Dermis microvascular lymphatic vessel endothelial cell (primary cell): Measurements from ENCODE around the gene PPP4R3A. TPM values are rescaled to one million over a fixed set of nuclear protein-coding genes. Genes with fewer than 3 reads are reported as not detected.
"Not testable (repeated sequence)": the region's sequence is repeated elsewhere in the genome, so short reads cannot be mapped to it uniquely, and the experiment has no call there.

Experiments used
- DNase-seq, 2 donors: peaks; one replicate each; pipeline versions ENCODE4 v3.0.0 to v3.0.0-alpha.2; 2010; ENCODE audit warnings: low read depth in 2 of 2
- total RNA-seq: library from RNA; depleted of rRNA; stranded (reverse); fragments of >200 nt; gene quantifications from 2 replicates; pipeline ENCODE4 v1.2.1, GENCODE V29; 2014

PPP4R3A gene
- total RNA-seq, 1 donor from 2014 or later = 61.7 TPM

DNA sequence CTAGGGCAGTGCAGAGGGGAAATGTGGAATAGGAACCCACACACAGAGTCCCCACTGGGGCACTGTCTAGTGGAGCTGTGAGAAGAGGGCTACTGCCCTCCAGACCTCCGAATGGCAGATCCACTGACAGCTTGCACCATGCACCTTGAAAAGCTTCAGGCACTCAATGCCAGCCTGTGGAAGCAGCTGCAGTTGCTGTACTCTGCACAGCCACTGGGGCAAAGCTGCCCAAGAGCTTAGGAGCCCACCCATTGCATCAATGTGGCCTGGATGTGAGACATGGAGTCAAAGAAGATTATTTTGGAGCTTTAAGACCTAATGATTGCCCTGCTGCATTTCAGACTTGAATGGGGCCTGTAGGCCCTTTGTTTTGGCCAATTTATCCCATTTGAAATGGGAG lies 70.8 kb downstream of the PPP4R3A start:
- no peak for DNase-seq

DNA sequence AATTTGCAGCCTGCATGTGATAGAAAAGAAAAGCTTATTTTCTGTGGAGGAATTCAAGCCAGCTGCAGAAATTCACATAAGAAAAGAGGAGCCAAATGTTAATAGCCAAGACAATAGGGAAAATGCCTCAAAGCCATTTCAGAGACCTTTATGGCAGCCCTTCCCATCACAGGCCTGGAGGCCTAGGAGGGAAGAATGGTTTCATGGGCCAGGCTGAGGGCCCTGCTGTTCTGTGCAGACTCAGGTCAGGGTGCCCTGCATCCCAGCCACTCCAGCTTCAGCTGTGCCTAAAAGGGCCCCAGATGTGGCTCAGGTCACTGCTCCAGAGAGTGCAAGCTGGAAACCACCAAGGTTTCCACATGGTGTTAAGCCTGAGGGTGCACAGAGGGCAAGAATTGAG lies 71.3 kb downstream of the PPP4R3A start:
- DNase-seq = no peak

DNA sequence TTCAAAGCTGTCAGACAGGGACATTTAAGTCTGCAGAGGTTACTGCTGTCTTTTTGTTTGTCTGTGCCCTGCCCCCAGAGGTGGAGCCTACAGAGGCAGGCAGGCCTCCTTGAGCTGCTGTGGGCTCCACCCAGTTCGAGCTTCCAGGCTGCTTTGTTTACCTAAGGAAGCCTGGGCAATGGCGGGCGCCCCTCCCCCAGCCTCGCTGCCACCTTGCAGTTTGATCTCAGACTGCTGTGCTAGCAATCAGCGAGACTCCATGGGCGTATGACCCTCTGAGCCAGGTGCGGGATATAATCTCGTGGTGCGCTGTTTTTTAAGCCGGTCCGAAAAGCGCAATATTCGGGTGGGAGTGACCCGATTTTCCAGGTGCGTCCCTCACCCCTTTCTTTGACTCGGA lies 73.8 kb downstream of the PPP4R3A start:
- DNase-seq = not testable (repeated sequence)

DNA sequence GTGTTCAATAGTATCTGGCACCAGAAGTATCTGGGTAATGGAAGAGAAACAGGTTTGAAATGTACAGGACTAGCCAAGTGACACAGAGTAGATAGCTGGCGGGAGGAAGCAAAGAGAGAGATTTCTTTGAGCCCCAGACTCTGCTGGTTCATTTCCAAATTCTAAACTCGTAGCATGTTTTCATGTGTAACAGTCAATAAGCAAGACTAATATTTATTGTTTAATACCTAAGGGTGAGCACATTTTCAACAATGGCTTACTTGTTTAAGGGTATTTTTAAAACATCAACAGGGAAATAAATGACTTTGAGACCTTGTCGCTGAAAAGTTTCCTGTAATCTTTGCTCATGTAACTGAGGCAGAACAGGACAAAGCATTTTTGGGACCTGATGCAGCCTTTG lies 80.7 kb downstream of the PPP4R3A start:
- DNase-seq = no peak

DNA sequence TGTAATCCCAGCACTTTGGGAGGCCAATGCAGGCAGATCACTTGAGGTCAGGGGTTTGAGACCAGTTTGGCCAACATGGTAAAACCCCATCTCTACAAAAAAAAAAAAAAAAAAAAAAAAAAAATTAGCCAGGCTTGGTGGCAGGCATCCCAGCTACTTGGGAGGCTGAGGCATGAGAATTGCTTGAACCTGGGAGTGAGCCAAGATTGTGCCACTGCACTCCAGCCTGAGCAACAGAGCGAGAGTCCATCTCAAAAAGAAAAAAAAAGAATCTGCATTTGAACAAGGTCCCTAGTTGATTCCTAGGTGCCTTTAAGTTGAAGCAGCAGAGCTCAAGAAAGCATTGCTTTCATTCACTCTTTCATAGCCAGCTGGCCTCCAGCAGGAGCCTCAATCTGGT lies 81.2 kb downstream of the PPP4R3A start:
- DNase-seq = not testable (repeated sequence)

DNA sequence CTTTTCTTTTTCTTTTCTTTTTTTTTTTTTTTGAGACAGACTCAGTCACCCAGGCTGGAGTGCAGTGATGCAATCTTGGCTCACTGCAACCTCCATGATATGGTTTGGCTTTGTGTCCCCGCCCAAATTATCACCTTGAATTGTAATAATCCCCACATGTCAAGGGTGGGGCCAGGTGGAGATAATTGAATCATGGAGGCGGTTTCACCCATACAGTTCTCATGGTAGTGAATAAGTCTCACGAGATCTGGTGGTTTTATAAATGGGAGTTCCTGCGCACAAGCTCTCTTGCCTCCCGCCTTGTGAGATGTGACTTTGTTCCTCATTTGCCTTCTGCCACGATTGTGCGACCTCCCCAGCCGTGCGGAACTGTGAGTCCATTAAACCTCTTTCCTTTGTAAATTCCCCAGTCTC lies 84.6 kb downstream of the PPP4R3A start:
- not testable (repeated sequence) for DNase-seq

DNA sequence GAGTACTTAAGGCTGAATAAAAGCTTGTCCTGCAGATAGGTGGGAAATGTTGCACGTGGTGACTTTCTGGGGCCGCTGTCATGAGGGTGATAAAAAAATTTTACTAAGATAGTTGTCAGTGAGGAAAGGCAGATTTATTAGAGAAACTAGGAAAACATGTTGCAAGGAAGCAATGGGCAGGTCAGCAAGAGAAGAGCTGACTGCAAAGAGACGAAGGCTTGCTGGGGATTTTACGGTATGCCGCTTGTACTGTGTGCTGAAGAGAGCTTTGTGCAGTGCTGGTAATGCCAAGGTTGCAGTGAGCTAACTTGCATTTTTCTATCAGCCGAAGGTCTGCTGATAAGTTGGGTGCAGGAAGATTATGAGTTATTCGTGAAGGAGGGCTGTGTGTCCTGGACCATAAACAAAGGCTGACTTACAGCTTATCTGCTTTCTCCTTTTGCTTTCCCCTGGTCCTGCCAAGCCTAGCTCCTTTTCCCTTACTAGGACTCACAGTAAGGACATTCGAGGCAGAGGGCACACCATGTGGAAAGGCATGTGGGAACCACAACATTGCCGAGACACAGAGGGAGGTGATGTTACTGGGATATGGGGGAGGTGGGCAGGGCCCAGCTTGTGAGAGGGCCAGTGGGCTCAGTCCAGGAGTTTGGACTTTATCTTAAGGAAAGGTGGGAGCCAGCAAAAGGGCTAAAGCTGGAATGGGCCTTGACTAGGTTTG lies 85.1 kb downstream of the PPP4R3A start:
- DNase-seq = no peak

DNA sequence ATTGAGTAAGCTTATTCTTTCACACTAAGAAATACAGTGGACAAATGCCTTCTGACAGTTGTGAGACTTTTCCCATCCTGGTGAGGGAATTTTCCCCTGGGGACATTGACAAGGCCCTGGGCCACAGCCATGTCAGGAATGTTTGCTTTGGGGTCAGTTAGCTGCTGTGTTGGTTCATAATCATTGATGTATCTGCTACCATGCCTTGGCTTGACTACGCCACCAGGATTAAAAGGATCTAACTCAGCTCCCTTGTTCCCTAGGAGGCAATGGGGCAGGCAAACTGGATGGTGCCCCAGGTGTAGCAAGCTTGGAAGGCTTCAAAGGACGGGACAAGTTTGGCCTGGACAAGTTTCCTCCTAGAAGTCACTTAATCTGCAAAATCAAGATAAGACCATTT lies 89.4 kb downstream of the PPP4R3A start:
- DNase-seq = no peak

DNA sequence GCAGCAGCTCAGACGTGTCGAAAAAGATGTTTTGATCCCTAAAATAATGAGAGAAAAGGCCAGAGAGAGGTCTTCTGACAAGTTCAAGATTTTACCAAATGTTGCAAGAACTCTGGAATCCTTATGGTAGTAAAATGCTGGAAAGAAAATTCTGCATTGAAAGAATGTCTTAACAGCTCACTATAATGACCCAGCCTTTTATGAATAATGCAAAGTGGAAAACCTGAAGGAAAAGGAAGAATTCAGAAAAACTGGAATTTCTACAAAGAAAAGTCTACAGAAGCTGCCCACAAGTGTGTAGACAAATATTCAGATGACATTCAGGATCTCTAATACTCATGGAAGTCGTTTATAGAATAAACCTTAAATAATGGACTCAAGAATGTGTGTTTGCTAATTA lies 90.7 kb downstream of the PPP4R3A start:
- DNase-seq = no peak

DNA sequence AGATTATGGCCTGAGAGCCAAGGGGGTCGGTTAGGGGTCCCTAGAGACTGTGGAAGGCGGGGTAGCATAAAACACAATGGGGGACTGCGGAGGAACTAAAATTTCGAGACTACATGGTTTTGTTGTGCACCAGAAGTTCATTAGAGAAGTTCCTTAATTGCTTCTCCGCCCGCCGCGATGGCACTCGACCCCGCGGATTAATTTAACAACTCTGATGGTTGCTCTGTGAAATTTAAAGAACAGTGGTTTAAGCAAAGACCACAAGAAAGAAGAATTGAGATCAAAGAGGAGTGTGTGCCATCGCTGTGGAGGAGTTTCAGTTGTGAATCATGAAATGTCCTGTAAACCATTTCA lies 91.1 kb downstream of the PPP4R3A start:
- no peak for DNase-seq

DNA sequence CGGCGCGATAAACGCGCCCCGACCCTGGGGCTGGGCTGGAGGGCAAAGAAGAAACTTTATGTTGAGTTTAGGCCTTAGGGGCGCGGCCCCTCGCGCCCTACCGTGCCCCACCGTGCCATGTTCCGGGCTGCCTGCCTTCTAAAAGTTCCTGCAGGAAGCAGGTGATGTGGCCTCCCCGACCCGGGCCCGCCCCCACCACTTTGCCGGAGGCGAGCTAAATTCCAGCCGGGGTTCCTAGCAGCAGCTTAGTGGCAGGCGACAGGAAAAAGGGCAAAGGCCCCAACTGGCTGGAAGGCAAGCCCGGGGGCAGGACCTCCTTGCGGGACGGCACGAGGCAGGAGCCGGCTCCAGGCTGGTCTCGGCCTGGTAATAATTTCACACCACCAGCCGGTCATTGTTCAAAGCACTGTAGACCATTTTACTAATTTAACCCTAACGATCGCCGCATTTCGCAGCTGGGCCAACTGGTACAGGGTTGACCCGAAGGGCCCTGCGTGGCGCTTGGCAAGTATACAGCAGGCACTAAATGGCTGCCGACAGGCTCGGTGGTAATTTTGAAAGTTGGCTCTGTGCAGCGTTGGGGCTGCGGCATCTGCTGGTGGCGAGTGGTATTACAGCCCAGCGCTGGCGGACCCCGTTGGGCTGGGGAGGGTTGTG lies 91.6 kb downstream of the PPP4R3A start:
- DNase-seq = peak; percentile 47 to 68

DNA sequence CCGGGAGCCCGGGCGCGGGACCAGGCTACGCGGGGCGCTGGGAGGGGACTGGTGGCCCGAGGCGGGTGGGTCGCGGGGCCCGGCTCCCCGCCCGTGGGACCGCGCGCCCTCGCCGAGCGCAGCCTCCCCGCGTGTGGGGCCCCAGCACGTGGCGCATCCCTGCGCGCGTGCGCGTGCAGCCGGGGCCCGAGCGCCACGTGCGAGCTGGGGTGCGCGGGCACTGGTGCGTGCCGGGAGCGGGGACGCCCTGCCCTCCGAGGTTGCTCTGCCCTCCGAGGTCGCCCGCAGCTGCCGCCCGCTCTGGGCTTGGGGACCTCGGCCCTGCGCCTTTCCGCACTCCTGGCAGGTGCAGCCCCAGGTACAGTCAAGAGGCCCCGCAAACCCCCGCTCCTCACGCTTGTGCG lies 92.1 kb downstream of the PPP4R3A start:
- peak in 1 of 2 donors; percentile 64 for DNase-seq

DNA sequence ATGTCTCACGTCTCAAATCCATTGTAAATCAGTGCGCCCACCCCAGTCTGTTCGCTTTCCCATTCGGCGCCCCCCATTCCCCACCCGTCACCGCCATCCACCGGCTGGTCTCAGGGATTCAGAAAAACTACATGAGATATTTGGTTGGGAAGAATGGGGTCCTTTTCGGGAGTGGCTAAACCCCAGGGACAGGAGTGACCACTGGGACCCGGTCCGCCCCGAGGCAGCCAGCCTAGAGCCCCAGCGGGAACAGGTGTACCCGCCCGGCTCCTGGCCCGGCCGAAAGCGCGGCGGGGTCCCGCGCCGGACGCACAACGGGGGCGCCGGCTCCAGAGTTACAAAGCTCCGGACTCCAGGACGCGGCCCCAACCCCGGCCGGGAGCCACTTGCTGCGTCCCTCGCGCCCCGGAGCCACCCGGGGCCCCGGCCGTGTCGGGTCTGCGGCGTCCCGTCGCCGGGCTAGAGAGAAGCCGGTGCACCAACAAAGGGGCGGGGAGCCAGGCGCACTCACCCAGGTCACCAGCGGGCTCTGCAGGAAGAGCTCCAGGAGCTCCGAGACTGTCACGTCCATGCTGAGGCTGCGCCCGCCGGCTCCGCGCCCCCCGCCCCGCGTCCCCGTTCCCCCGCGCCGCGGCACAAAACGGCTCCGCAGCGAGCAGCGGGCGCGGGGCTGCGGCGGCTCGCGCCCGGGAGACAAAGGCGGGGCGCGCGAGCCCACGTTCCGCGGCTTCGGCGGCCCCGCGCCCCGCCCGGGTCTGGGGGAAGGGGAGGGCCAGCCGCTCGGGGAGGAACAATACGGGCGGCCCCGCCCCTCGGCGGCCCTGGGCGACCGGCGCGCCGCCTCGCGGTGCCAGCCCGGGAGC lies 92.8 kb downstream of the PPP4R3A start, which contains the start of gene CCDC88C:
Gene CCDC88C (minus strand): TSS at position 701 of the 863 bp plus-strand sequence. CDS start 130 bp downstream, at position 571.
- DNase-seq = peak in 1 of 2 donors; percentile 74

DNA sequence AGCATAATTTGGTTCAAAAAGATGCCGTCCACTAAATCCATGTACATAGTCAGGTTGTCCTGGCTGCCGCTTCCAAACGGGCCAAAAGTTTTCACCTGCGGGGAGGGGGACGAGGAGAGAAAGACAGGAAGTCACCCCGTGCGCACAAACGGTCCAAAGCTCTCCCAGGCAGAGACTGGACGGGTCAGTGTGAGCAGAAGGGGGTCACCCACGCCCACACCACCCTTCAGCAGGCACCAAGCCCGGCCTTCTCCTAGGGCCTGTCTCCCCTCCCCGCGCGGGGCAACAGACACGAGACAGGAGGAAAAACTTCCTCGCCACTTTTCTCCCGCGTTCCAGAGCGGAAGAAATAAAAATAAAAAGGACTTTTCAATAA lies 93.4 kb downstream of the PPP4R3A start:
- DNase-seq = peak in 1 of 2 donors; percentile 38

DNA sequence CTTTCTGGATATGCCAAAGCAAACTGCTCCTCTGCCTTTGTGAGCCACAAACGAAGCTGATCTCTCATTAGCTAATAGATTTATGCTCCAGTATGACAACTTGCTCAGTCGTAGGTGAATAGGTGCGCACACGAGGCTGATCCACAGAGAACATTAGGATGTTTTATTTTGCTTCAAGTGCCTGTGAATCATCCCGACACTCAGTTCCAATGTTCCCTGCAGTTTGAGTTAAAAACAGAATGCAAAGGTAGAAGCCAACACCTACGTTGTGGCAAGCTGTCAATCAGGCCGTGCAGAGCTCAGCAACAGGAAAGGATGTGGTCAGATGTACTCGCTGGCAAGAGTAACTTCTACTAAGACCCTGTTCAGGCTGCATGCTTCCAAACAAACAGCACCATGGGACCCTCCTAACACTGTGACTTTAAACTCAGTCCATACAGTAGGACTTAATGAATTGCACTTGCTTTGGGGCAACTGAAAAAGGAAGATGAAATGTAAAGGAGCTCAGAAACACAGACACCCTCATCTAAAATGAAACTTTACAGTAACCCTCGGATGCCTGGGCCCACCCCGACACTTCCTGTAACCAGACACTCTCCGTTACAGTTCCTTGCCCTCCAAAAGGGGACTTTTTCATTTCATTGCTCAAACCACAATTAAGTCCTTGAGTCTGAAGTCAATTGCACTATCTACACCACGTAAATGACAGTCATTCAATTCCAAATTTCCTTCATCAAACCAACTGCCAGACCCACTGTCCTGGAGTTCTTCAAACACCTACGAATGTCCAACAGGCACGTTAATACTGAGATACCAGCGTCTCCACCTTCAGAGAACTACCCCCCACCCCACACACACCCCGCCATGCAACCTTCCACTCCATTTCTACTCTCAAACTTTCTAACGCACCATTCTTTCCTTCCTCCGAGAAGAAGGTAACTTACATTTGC lies 94.0 kb downstream of the PPP4R3A start:
- peak in 1 of 2 donors; percentile 53 for DNase-seq

DNA sequence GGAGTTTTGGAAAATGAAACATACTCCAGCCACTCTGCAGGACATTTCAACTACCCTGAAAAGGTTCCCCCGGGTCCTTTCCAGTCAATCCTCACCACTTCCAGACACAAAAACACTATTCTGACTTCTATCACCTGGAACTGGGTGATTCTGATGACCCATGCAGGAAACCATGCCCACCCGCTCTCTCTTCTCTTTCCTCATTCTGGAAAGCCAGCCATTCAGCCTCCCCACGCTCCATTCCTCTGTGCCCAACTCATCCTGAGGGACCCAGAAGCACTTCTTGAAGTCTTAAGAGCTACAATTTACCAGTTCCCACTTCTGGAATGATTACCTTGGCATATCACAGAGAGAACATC lies 95.7 kb downstream of the PPP4R3A start:
- no peak for DNase-seq

DNA sequence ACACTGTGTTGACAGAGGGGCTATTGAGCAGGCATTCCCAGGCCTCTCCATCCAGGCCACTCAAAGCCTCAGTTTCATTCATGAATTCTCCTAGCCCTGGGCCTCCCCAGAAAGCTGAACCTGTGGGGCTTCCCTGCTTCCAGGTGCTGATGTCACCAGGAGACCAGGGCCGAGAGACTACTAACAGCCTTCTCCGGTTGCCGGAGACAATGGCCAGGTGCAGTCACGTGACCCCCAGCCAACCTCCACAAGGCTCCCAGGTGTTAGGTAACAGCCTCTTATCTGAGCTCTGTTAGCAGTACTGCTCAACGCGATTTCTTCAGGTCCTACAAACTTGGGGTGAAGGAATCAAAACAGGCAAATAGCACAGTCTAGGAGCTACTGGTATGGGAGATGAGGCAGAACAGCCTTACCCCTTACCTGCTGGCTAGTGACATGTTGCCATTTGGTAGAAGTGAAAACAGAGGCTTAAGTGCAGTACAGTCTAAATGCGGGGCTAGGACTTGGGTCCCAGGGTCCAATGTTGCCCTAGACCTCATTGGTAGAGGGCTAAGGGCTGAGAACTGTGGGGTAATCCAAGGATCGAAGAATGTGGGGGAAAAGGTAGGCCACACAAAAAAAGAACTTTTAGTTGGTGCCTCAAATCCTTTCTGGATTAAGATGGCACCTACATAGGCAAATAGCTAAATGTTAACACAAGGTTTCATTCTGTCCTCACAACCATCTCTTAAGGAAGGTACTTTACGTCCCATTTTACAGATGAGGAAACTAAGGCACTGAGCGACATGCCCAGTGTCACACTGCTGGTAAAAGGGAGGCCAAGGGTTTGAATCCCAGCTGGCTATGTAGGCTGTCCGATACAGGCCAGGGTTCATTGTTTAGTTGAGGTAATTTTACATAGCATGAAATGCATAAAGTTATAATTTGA lies 96.3 kb downstream of the PPP4R3A start:
- DNase-seq = no peak

DNA sequence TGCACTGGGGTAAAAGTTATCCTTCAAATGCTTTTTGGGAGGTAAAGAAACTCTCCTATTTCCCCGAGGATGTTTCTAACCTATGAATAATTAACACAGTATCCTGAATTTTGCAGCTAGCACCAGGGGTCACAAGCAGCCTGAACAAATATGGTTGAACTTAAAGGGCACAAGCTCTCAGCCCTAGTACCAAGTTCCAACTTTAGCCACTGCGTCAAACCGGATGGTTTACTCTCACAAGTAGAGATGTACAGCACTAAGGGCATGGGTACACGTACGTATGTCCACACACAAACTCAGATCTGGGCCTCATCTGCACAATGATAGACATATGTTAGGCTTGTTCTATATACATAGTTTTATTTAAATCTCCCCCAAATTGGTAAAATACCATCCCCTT lies 97.2 kb downstream of the PPP4R3A start:
- DNase-seq = no peak

DNA sequence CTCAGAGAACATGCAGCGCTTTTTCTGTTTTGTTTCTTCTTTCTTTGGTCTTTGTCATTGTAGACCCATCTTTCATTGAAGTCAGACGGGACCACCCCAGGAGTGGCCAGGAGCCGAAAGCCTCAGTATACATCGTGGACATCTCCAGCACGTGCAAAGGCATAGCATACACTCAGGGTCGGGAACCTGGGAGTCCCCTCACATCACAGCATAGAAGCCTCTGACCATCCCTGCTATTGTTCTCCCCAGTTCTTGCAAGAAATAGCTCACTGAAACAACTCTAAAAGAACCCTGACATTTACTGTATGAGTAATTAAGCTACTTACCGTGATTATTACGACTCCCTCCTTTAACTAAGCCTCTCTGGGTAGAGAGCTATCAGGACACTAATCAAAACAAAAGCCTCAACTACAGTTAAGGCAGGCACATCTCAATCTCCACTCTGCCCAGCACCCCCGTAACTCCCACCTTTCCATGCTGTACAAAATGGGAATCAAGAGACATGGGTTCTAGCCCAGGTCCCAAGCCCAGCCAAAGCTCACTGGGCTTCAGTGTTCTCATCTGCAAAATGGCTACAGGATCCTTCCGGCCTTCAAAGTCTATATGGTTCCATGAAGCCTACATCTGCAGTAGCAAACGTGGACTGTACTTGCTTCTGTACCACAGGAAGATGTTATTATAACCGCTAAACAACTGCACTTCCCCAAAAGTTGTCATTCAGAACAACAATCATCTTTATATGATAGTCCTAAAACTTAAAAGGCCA lies 99.2 kb downstream of the PPP4R3A start:
- no peak for DNase-seq
